Activated naive CD8-positive, alpha-beta T cell treated with anti-CD3 and anti-CD28 coated beads, Interleukin-2, amount 10 ng/mL, durations not matched to agents 7 days and 5 days (primary cell): ENCODE results near the gene GAPDH. TPM values are rescaled to one million over a fixed set of nuclear protein-coding genes. Genes with fewer than 3 reads are reported as not detected.
"Not testable (repeated sequence)": the region's sequence is repeated elsewhere in the genome, so short reads cannot be mapped to it uniquely, and the experiment has no call there.

Experiments used
- ATAC-seq: fragments of 150-1000 bp; cut with Tn5 transposase; one replicate; pipeline ENCODE4 v1.10.0; 2021; ENCODE audit warnings: low read depth, moderate library complexity
- POLR2A ChIA-PET: fragments of 350-600 bp; sonication (Branson Sonifier 250); formaldehyde crosslinking; loops from one replicate; lab custom pipeline; 2021; ENCODE audit warnings: antibody characterized with exemption; lab: Charles Lee
- DNase-seq: peaks from one replicate; pipeline ENCODE4 v3.0.0; 2021
- H3K27ac Mint-ChIP-seq: one replicate; pipeline ENCODE4 v1.8.0; 2022; ENCODE audit warnings: mild to moderate bottlenecking, mixed read lengths
- H3K27me3 Mint-ChIP-seq: one replicate; pipeline ENCODE4 v1.8.0; 2022; ENCODE audit warnings: mild to moderate bottlenecking, moderate library complexity, mixed read lengths
- H3K36me3 Mint-ChIP-seq: one replicate; pipeline ENCODE4 v1.8.0; 2021; ENCODE audit warnings: mild to moderate bottlenecking, mixed read lengths
- H3K4me1 Mint-ChIP-seq: one replicate; pipeline ENCODE4 v1.8.0; 2021; ENCODE audit warnings: mixed read lengths
- H3K4me3 Mint-ChIP-seq: one replicate; pipeline ENCODE4 v1.8.0; 2022; ENCODE audit warnings: mild to moderate bottlenecking, moderate library complexity, mixed read lengths
- H3K9me3 Mint-ChIP-seq: one replicate; pipeline ENCODE4 v1.8.0; 2021; ENCODE audit warnings: mixed read lengths
- total RNA-seq, 2 experiments: library from RNA; stranded (reverse); gene quantifications; one replicate each; pipeline ENCODE4 v1.2.3, GENCODE V29; 2021

Gene GAPDH
- total RNA-seq, 2 experiments from 2014 or later, result 4,618 to 4,824 TPM

DNA sequence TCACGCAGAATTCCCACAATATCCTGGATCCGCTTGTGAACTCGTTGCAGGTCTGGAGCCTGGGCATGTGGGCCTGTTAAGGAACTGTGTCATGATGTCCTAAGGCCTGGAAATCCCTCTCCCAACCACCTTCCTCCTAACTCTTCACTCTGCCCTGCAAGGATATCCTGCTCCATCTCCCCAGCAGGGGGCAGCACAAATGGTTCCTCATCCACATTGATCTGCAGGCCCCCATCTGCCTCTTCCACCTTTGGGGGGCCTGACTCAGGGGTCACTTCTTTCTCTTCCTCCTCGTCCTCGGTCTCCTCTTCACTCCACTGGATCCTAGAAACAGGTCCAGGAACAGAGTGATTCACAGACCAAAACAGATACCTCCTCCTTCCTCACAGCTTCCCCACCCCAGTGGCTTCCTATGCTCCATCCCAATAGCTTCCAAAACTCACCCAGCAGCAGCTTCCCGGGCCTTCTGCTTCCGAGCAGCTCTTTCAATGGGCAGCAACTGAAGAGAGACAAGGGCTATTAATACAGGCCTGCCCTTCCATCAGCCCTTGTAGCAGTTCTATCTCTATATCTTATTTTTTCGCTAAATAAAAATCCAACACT, 29.2 kb downstream of the GAPDH start:
- H3K27me3 Mint-ChIP-seq, result no peaks in the 10 kb centered on the region
- peak overlapping the region; percentile 11 for H3K27ac Mint-ChIP-seq
- H3K4me3 Mint-ChIP-seq, result no peak overlapping the region
- peak; percentile 73 for DNase-seq
- peaks cover 36% of the 10 kb centered on the region for H3K36me3 Mint-ChIP-seq
- POLR2A ChIA-PET, result interaction anchor here (0.6 kb wide), 1 partner anchor 52 kb away, joined by 5 read pairs; no protein-coding TSS in a partner anchor
- peak; percentile 27 for ATAC-seq
- H3K9me3 Mint-ChIP-seq, result no peaks in the 10 kb centered on the region
- peaks cover 27% of the 10 kb centered on the region for H3K4me1 Mint-ChIP-seq

DNA sequence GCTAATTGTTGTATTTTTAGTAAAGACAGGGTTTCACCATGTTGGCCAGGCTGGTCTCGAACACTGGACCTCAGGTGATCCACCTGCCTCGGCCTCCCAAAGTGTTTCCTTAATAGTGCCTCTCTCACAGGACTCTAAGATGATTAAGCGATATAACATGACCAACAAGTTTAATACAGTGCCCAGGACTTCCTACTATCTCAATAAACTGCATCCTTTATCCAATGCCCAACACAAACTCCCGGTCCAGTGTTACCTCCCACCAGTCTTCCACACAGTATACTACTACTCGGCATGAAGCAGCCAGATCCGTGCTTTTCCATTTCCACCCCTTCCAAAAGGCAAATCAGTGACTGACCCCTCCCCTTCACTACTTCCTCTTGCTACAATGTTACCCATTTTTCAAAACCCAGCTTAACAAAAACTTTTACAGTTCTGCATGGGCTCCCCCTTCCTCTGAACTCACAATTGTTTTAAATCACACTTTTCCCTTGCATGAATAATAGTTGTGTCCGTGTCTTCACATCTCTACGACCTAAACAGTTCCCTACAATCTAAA, 32.9 kb downstream of the GAPDH start:
- ATAC-seq, result no peak
- DNase-seq, result no peak
- H3K36me3 Mint-ChIP-seq, result peaks cover 33% of the 10 kb centered on the region
- H3K4me3 Mint-ChIP-seq, result peak overlapping the region; percentile 100
- H3K27ac Mint-ChIP-seq, result peak overlapping the region; percentile 98
- H3K27me3 Mint-ChIP-seq, result no peaks in the 10 kb centered on the region
- H3K9me3 Mint-ChIP-seq, result no peaks in the 10 kb centered on the region
- POLR2A ChIA-PET, result interaction anchor here (0.6 to 1.9 kb wide), 7 partner anchors 9 to 438 kb away, joined by 3 to 10 read pairs (median 4); partner anchors contain the start of gene ZNF384
- peaks cover 34% of the 10 kb centered on the region for H3K4me1 Mint-ChIP-seq

DNA sequence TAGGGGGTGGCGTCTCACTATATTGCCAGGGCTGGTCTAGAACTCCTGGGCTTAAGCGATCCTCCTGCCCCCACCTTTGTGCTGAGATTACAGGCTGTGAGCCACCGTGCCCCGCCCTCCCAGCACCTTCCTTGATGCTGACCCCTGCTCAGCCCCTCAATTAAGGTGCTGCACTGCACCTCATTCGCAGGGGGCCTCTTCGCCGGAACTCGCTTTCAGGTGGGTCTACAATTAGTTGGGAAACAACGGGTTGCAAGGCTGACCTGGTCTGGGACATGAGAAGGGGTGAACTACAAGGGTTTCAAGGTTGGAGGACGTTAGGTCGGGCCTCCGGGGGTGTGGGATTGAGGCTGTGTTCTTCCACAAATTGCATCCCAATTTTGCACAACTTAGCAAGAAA, 35.0 kb downstream of the GAPDH start:
- Mint-ChIP-seq H3K27ac (peak overlapping the region; percentile 23), H3K4me3 (peak overlapping the region; percentile 100), H3K27me3 (no peaks in the 10 kb centered on the region), H3K36me3 (peaks cover 29% of the 10 kb centered on the region), H3K9me3 (no peaks in the 10 kb centered on the region), H3K4me1 (peaks cover 26% of the 10 kb centered on the region)
- DNase-seq (no peak), ATAC-seq (no peak)
- POLR2A ChIA-PET, result interaction anchor here (0.6 to 1.8 kb wide), 4 partner anchors 34 to 149 kb away, joined by 3 to 9 read pairs (median 5); partner anchors contain the start of genes CD27 and GAPDH

DNA sequence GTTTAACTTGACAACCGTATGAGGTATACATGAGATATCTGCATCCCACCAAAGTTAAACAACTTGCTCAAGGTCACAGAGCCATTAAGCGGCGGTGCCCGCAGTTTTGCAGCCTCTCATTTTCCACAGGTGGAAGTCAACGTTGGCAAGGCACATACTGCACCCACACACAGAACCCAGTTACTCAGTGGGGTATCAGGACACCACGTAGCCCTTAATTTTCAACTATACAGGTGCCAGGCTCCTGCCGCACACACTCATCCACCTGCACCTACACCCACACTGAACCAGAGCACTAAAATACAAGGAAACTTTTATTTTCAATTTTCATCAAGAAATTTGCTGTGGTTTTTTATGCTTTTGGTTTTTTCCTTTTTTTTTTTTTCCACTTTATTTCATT, 35.5 kb downstream of the GAPDH start:
- H3K9me3 Mint-ChIP-seq, result no peaks in the 10 kb centered on the region
- H3K36me3 Mint-ChIP-seq, result peaks cover 27% of the 10 kb centered on the region
- POLR2A ChIA-PET, result interaction anchor here (0.7 to 1.0 kb wide), 2 partner anchors 36 to 120 kb away, joined by 3 read pairs; partner anchors contain the start of gene ZNF384
- peak overlapping the region; percentile 70 for H3K27ac Mint-ChIP-seq
- peak overlapping the region; percentile 100 for H3K4me3 Mint-ChIP-seq
- H3K27me3 Mint-ChIP-seq, result no peaks in the 10 kb centered on the region
- DNase-seq (no peak), ATAC-seq (no peak)
- H3K4me1 Mint-ChIP-seq, result peaks cover 25% of the 10 kb centered on the region

DNA sequence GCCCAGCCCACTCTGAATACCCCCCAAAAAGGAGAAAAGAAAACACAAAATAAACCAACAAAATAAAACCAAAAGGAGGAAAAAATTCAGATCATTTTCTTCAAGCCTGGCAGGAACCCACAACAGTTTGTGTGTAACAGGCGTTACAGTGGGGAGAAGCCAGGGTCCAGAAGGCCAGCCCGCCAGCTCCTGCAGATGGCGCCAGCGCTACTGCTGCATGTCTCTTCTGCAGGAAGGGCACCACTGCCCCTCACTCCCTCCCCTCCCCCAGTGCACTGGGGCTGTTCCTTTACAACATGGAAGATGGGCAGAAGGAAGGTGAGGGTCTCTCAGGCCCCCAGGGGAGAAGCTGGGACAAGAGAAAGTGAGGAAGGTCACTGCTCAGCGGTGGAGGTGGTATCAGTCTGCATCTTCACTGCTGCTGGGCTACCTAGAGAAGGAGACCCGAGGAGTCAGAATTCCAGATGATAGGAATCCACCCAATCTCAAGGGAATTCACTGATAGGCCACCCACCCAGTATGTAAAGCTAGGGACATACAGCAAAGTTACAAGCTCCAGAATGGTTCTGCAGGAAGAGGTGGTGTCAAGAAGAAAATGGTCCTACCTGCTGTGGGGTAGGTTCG, 36.1 kb downstream of the GAPDH start:
- peaks cover 25% of the 10 kb centered on the region for H3K4me1 Mint-ChIP-seq

DNA sequence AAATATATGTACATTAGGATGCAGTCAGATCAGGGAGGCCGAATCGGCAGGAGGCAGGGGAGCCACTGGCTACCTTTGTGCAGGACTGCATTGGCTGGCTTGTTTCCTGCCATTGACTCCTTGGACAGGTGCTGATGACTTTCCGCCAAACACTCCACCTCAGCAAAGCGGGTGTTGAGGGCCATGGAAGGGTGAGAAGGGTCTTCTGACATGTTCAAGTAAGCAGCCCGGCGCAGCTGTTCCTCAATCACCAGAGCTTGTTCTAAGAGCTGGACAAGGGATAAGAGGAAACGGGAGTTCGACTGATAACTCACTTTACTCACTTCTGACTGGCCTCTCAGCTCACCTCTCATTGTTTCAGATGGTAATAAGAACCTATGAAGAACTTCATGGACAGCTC, 38.7 kb downstream of the GAPDH start:
- no peak overlapping the region for H3K27ac Mint-ChIP-seq
- no peak for ATAC-seq
- POLR2A ChIA-PET, result interaction anchor here (0.6 kb wide), 1 partner anchor 215 kb away, joined by 4 read pairs; no protein-coding TSS in a partner anchor
- H3K9me3 Mint-ChIP-seq, result no peaks in the 10 kb centered on the region
- no peak for DNase-seq
- no peak overlapping the region for H3K4me3 Mint-ChIP-seq
- no peaks in the 10 kb centered on the region for H3K27me3 Mint-ChIP-seq
- peaks cover 15% of the 10 kb centered on the region for H3K4me1 Mint-ChIP-seq
- H3K36me3 Mint-ChIP-seq, result peaks cover 27% of the 10 kb centered on the region

More for the DNA sequence above, 36.1 kb downstream of the GAPDH start:
- H3K4me3 Mint-ChIP-seq, result no peak overlapping the region
- peak overlapping the region; percentile 70 for H3K27ac Mint-ChIP-seq
- DNase-seq (peak; percentile 63), ATAC-seq (no peak)
- H3K27me3 Mint-ChIP-seq, result no peaks in the 10 kb centered on the region
- peaks cover 27% of the 10 kb centered on the region for H3K36me3 Mint-ChIP-seq
- POLR2A ChIA-PET, result interaction anchor here (0.7 to 1.2 kb wide), 3 partner anchors 35 to 119 kb away, joined by 3 to 4 read pairs (median 3); partner anchors contain the start of gene ZNF384
- no peaks in the 10 kb centered on the region for H3K9me3 Mint-ChIP-seq

DNA sequence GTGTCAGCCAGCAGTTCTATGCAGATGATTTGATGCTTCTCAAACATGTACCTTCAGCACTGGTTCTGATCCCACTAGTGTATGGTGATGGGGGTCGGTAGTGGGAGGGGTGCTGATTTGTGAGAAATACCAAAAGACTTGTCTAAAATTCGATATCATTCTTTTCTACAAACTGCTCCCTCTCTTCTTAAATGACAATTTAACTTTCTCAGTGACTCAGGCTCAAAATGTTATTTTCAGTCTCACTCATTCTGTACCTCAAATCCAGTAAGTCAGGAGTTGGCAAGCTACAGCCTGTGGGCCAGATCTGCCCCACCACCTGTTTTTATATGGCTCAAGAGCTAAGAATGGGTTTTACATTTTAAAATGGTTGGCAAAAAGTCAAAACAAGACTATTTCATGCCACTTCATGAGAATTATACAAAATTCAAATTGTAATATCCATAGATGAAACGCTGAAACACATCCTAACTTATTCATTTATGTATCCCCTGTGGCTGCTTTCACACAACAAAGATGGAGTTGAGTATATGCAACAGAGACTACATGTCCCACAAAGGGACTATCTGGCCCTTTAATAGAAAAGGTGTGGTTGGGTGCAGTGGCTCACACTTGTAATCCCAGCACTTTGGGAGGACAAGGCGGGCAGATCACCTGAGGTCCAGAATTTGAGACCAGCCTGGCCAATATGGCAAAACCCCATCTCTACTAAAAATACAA, 40.4 kb downstream of the GAPDH start:
- H3K27ac Mint-ChIP-seq, result no peak overlapping the region
- no peak for DNase-seq
- peaks cover 34% of the 10 kb centered on the region for H3K36me3 Mint-ChIP-seq
- no peak for ATAC-seq
- peaks cover 11% of the 10 kb centered on the region for H3K4me1 Mint-ChIP-seq
- H3K4me3 Mint-ChIP-seq, result no peak overlapping the region
- no peaks in the 10 kb centered on the region for H3K27me3 Mint-ChIP-seq
- POLR2A ChIA-PET, result no interaction called here
- H3K9me3 Mint-ChIP-seq, result no peaks in the 10 kb centered on the region

DNA sequence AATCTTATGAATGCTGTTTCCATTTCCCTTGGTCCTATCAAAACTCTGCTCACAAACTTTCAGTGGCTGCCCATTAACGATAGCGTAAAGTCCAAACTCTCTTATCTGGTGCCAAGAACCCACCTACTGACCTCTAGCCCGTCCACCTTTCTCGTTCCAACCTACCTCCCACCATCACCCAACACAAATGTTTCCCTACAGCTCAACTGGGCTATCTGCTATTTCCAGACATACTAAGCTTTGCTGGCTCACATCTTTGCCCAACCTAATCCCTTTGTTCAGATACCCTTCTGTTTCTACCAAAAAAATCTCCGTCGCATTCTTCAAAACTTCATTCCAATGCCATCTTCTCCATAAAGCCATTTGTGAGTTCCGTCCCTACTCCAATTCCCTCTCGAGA, 41.3 kb downstream of the GAPDH start:
- POLR2A ChIA-PET, result no interaction called here
- peaks cover 6% of the 10 kb centered on the region for H3K4me1 Mint-ChIP-seq
- H3K4me3 Mint-ChIP-seq, result no peak overlapping the region
- no peaks in the 10 kb centered on the region for H3K27me3 Mint-ChIP-seq
- H3K9me3 Mint-ChIP-seq, result no peaks in the 10 kb centered on the region
- H3K27ac Mint-ChIP-seq, result no peak overlapping the region
- H3K36me3 Mint-ChIP-seq, result peaks cover 31% of the 10 kb centered on the region
- no peak for ATAC-seq
- DNase-seq, result no peak

DNA sequence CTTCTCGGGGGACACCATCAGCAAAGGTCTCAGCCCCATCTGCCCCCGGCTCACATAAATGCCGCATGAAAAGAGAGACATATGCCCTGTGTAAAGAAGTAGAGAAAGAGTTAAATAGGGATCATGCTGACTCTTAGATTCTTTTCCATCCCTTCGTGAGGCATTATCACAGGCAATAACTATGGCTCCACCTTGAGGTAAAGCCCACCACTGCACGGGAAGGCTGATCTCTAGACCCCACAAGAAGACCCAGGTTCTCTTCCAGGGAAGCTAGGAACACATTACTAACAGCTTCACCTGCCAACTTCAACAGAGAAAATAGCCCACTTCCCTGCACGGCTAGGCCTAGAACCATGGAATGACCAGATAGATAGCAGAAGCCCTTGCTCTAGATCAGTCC, 47.9 kb downstream of the GAPDH start:
- H3K4me1 Mint-ChIP-seq, result peaks cover 2% of the 10 kb centered on the region
- no peaks in the 10 kb centered on the region for H3K9me3 Mint-ChIP-seq
- H3K36me3 Mint-ChIP-seq, result peaks cover 34% of the 10 kb centered on the region
- no peaks in the 10 kb centered on the region for H3K27me3 Mint-ChIP-seq
- POLR2A ChIA-PET, result no interaction called here
- no peak overlapping the region for H3K27ac Mint-ChIP-seq
- H3K4me3 Mint-ChIP-seq, result no peak overlapping the region
- no peak for ATAC-seq
- DNase-seq, result no peak

DNA sequence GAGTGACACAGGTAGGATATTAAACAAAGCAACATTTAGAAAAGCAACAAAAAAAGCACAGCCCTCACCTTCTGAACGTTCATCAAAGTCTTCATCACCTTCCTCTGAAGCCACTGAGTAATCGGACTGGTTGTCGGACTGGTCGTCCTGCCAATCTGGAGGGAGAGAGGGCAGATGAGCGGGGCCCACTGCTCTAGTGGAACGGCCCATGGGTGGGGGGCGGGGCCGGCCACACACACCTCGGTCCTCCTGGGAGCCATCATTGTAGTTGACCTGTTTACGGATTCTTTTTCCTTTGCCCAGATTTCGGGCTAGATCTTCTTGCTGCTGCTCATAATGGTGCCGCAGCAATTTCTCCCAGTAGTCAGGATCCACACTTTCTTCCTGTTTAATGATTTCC, 48.6 kb downstream of the GAPDH start:
- Mint-ChIP-seq H3K27me3 (no peaks in the 10 kb centered on the region), H3K36me3 (peaks cover 35% of the 10 kb centered on the region), H3K9me3 (no peaks in the 10 kb centered on the region), H3K4me3 (no peak overlapping the region), H3K27ac (no peak overlapping the region), H3K4me1 (peaks cover 2% of the 10 kb centered on the region)
- POLR2A ChIA-PET, result no interaction called here
- ATAC-seq, result no peak
- DNase-seq, result no peak

DNA sequence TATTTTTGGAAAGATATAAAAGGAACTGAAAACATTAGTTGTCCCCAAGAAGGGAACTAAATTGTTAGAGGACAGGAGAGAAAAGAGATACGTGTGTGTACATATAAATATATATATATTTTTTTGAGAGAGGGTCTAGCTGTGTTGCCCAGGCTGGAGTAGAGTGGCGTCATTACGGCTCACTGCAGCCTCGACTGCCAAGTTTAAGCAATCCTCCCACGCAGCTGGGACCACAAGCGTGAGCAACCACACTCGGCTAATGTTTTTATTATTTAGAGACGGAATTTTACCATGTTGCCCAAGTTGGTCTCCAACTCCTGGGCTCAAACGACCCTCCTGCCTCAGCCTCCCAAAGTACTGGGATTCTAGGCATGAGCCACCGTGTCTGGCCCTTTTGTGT, 50.0 kb downstream of the GAPDH start:
- POLR2A ChIA-PET, result interaction anchor here (1.2 kb wide), 1 partner anchor 18 kb away, joined by 4 read pairs; no protein-coding TSS in a partner anchor
- peaks cover 26% of the 10 kb centered on the region for H3K36me3 Mint-ChIP-seq
- ATAC-seq (no peak), DNase-seq (no peak)
- H3K27me3 Mint-ChIP-seq, result no peaks in the 10 kb centered on the region
- H3K4me3 Mint-ChIP-seq, result no peak overlapping the region
- H3K4me1 Mint-ChIP-seq, result no peaks in the 10 kb centered on the region
- no peaks in the 10 kb centered on the region for H3K9me3 Mint-ChIP-seq
- H3K27ac Mint-ChIP-seq, result no peak overlapping the region

DNA sequence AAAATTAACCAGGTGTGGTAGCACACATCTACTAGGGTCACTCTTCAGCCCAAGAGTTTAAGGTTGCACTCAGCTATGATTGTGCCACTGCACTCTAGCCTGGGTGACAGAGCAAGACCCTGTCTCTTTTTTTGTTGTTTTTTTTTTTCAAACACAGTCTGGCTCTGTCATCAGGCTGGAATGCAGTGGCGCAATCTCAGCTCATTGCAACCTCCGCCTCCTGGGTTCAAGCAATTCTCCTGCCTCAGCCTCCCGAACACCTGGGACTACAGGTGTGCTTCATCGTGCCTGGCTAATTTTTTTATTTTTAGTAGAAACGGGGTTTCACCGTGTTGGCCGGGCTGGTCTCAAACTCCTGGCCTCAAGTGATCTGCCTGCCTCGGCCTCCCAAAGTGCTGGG, 52.3 kb downstream of the GAPDH start:
- POLR2A ChIA-PET, result interaction anchor here (0.7 to 1.2 kb wide), 2 partner anchors 9 to 19 kb away, joined by 3 to 5 read pairs; no protein-coding TSS in a partner anchor
- DNase-seq, H3K4me1 Mint-ChIP-seq, H3K27me3 Mint-ChIP-seq, H3K27ac Mint-ChIP-seq, H3K4me3 Mint-ChIP-seq, ATAC-seq, H3K9me3 Mint-ChIP-seq: not testable (repeated sequence)
- H3K36me3 Mint-ChIP-seq, result peaks cover 29% of the 10 kb centered on the region
